Stimulated activated CD4-positive, alpha-beta T cell treated with anti-CD3 and anti-CD28 coated beads, Interleukin-1b, Interleukin-23, amount 100 ng/mL, for 1 hour (primary cell): ENCODE results near the gene TMEM234.
"Not testable (repeated sequence)": the region's sequence is repeated elsewhere in the genome, so short reads cannot be mapped to it uniquely, and the experiment has no call there.

Source experiments
- DNase-seq, 2 donors: peaks; one replicate each; pipeline ENCODE4 v3.0.0-alpha.2; 2020; ENCODE audit warnings: low read depth in 2 of 2

TMEM234 gene

GRCh38 chr1:32221980-32222755, at the start of gene TMEM234, which contains the start of gene EIF3I:
TMEM234 (minus strand) TSS chr1:32222353; CDS start chr1:32222322, 31 bp downstream.
EIF3I (plus strand) TSS chr1:32222407; CDS start chr1:32222442, 35 bp downstream.
- peak; percentile 74 to 77 for DNase-seq

- DNase-seq, result no peak
Measured at GRCh38 chr1:32269744-32270143, 47.6 kb upstream of the TMEM234 start.

GRCh38 chr1:32266921-32267591, 44.9 kb upstream of the TMEM234 start:
- DNase-seq, result no peak

GRCh38 chr1:32265846-32266245, 43.7 kb upstream of the TMEM234 start:
- DNase-seq, result no peak

- DNase-seq, result no peak
Measured at GRCh38 chr1:32263744-32264143, 41.6 kb upstream of the TMEM234 start.

- not testable (repeated sequence) for DNase-seq
Measured at GRCh38 chr1:32263236-32263593, 41.1 kb upstream of the TMEM234 start.

- DNase-seq, result no peak
Measured at GRCh38 chr1:32257227-32257508, 35.0 kb upstream of the TMEM234 start.

GRCh38 chr1:32256473-32257226, 34.5 kb upstream of the TMEM234 start:
- DNase-seq, result no peak

- no peak for DNase-seq
Measured at GRCh38 chr1:32255072-32256071, 33.2 kb upstream of the TMEM234 start.

GRCh38 chr1:32250893-32251716, 29.0 kb upstream of the TMEM234 start, which contains the start of gene LCK:
LCK (plus strand) TSS chr1:32251265; CDS start chr1:32274330, 23,065 bp downstream.
- no peak for DNase-seq

GRCh38 chr1:32249831-32250525, 27.8 kb upstream of the TMEM234 start:
- DNase-seq, result peak in 1 of 2 donors; percentile 65

- DNase-seq, result peak; percentile 47 to 63
Measured at GRCh38 chr1:32247983-32248889, 26.1 kb upstream of the TMEM234 start.

GRCh38 chr1:32247452-32247851, 25.3 kb upstream of the TMEM234 start:
- no peak for DNase-seq

- no peak for DNase-seq
Measured at GRCh38 chr1:32246888-32247273, 24.7 kb upstream of the TMEM234 start, which contains the start of gene FAM167B. FAM167B (plus strand) TSS chr1:32247222; CDS start chr1:32247422, 200 bp downstream.

- no peak for DNase-seq
Measured at GRCh38 chr1:32242341-32242851, 20.2 kb upstream of the TMEM234 start.

GRCh38 chr1:32241001-32241763, 19.0 kb upstream of the TMEM234 start:
- no peak for DNase-seq

GRCh38 chr1:32240140-32240951, 18.2 kb upstream of the TMEM234 start:
- DNase-seq, result no peak
